ENCODE data around the gene ZNF69. TPM values are rescaled to one million over a fixed set of nuclear protein-coding genes. Genes with fewer than 3 reads are reported as not detected.

Gene ZNF69
- total RNA-seq, 1 experiment from 2014 or later: not detected

- Histone ChIP-seq H3K4me3 (replicated peaks in 1 of 2; ENCODE audit: low read depth in 1 of 2, low read length in 2 of 2) (no peak overlapping the region), H3K27me3 (ENCODE audit: insufficient read depth, low read length) (no peaks in the 10 kb centered on the region), H4K20me1 (ENCODE audit: insufficient read depth) (no peaks in the 10 kb centered on the region), H3K27ac (ENCODE audit: low read depth, low read length) (no peak overlapping the region), H3K36me3 (ENCODE audit: control insufficient read depth in 1 of 2, insufficient read depth in 2 of 2, low read length in 2 of 2) (no peaks in the 10 kb centered on the region), H3K79me2 (ENCODE audit: insufficient read depth, low read length) (no peaks in the 10 kb centered on the region), H3K4me1 (ENCODE audit: control insufficient read depth in 1 of 2, insufficient read depth in 2 of 2, low read length in 2 of 2) (no peaks in the 10 kb centered on the region), H2AFZ (ENCODE audit: low read depth, low read length, poor library complexity, severe bottlenecking) (no peak overlapping the region), H3K4me2 (ENCODE audit: low read length) (no peak overlapping the region), H3K9me2 (ENCODE audit: insufficient read depth) (no peaks in the 10 kb centered on the region), H3K9ac (ENCODE audit: low read length) (no peak overlapping the region), H3K9me3 (ENCODE audit: control insufficient read depth in 1 of 2, insufficient read depth in 1 of 2, low read depth in 1 of 2, low read length in 2 of 2) (peaks cover under 1 to 14% of the 10 kb centered on the region in 2 experiments; a peak in 3 of 4 replicates)
- TF ChIP-seq TCF7L2 (IDR thresholded peaks at IDR 0.05; ENCODE audit: borderline replicate concordance, extremely low read depth, insufficient read depth, insufficient read length) (no peak), FOSL1 (IDR thresholded peaks at IDR 0.05; ENCODE audit: low read depth) (no peak), SP1 (IDR thresholded peaks at IDR 0.05; ENCODE audit: low read depth) (no peak), EGR1 (IDR thresholded peaks at IDR 0.05; ENCODE audit: low read depth) (no peak), ZNF274 (IDR thresholded peaks at IDR 0.05; ENCODE audit: low read depth, low read length) (no peak), REST (IDR thresholded peaks at IDR 0.05; ENCODE audit: low read depth) (no peak), YY1 (IDR thresholded peaks at IDR 0.05; ENCODE audit: extremely low read depth, insufficient replicate concordance, low read depth, low read length) (no peak), MAX (IDR thresholded peaks at IDR 0.05) (no peak), CEBPB (IDR thresholded peaks at IDR 0.05; ENCODE audit: low read depth) (no peak), JUND (IDR thresholded peaks at IDR 0.05) (no peak), SIN3A (IDR thresholded peaks at IDR 0.05; ENCODE audit: low read depth) (no peak), EZH2phosphoT487 (IDR thresholded peaks at IDR 0.05; ENCODE audit: borderline replicate concordance) (no peak), ZFX (IDR thresholded peaks at IDR 0.05) (no peak), ELF1 (IDR thresholded peaks at IDR 0.05; ENCODE audit: borderline replicate concordance, low read depth) (no peak), SRF (IDR thresholded peaks at IDR 0.05; ENCODE audit: low read depth) (no peak), POLR2AphosphoS5 (IDR thresholded peaks at IDR 0.05; ENCODE audit: low read depth, low read length) (no peak)
- TF ChIP-seq, protein P1, sequence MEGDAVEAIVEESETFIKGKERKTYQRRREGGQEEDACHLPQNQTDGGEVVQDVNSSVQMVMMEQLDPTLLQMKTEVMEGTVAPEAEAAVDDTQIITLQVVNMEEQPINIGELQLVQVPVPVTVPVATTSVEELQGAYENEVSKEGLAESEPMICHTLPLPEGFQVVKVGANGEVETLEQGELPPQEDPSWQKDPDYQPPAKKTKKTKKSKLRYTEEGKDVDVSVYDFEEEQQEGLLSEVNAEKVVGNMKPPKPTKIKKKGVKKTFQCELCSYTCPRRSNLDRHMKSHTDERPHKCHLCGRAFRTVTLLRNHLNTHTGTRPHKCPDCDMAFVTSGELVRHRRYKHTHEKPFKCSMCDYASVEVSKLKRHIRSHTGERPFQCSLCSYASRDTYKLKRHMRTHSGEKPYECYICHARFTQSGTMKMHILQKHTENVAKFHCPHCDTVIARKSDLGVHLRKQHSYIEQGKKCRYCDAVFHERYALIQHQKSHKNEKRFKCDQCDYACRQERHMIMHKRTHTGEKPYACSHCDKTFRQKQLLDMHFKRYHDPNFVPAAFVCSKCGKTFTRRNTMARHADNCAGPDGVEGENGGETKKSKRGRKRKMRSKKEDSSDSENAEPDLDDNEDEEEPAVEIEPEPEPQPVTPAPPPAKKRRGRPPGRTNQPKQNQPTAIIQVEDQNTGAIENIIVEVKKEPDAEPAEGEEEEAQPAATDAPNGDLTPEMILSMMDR (IDR thresholded peaks at IDR 0.05 in 2 of 3, conservative IDR thresholded peaks at IDR 0.05 in 1 of 3; ENCODE audit: borderline replicate concordance in 1 of 3, insufficient read depth in 1 of 3, low read depth in 2 of 3, low read length in 2 of 3): no peak
- POLR2A ChIA-PET: no interaction called here
- no peak for ATAC-seq
- CTCF ChIA-PET: no interaction called here
- RAD21 ChIA-PET (ENCODE audit: low non-redundant PET in 1 of 2, low total read pairs in 2 of 2, uncharacterized antibody in 2 of 2, unreplicated experiment in 2 of 2): no interaction called here
- no TSS peak for BruUV-seq (replicated peaks)
- DNase-seq (ENCODE audit: low read depth, low spot score): no peak
- intact Hi-C loops (cut with micrococcal nuclease): no loop called here
These were observed 13.8 kb upstream of the ZNF69 start for GRCh38 chr19:11873762-11874161.
